GM23338 (cell line): ENCODE data around the gene BOLA3. TPM values are rescaled to one million over a fixed set of nuclear protein-coding genes. Genes with fewer than 3 reads are reported as not detected.
"Not testable (repeated sequence)": the region's sequence is repeated elsewhere in the genome, so short reads cannot be mapped to it uniquely, and the experiment has no call there.

Experiments used
- ATAC-seq: fragments of 200-7000 bp; cut with Tn5 transposase; 3 replicates; pipeline ENCODE4 v1.9.1; 2020
- DNase-seq: peaks from one replicate; pipeline ENCODE4 v3.0.0-alpha.2; 2015; ENCODE audit warnings: low spot score
- H2AFZ ChIP-seq: fragments of 200-600 bp; sonication (generic); 2 replicates; pipeline ENCODE4 v1.8.0; 2016; ENCODE audit warnings: antibody characterized with exemption, mild to moderate bottlenecking, moderate library complexity
- H3F3A ChIP-seq: fragments of 200-600 bp; sonication (generic); replicated peaks from 2 replicates; pipeline ENCODE4 v1.8.0; 2017; ENCODE audit warnings: antibody characterized with exemption, mixed run types, low read depth
- H3K27ac ChIP-seq: fragments of 200-600 bp; sonication (generic); 2 replicates; pipeline ENCODE4 v1.6.1; 2016; ENCODE audit warnings: low read depth
- H3K27me3 ChIP-seq: fragments of 200-600 bp; sonication (generic); 2 replicates; pipeline ENCODE4 v1.8.0; 2016; ENCODE audit warnings: mild to moderate bottlenecking, mixed run types, moderate library complexity; ENCODE audit not compliant: insufficient read depth
- H3K36me3 ChIP-seq: fragments of 200-600 bp; sonication (generic); 2 replicates; pipeline ENCODE4 v1.8.0; 2016; ENCODE audit warnings: mild to moderate bottlenecking; ENCODE audit not compliant: insufficient read depth
- H3K4me1 ChIP-seq: fragments of 200-600 bp; sonication (generic); 2 replicates; pipeline ENCODE4 v1.8.0; 2016; ENCODE audit warnings: mild to moderate bottlenecking, moderate library complexity; ENCODE audit not compliant: insufficient read depth
- H3K4me2 ChIP-seq: fragments of 200-600 bp; sonication (generic); 2 replicates; pipeline ENCODE4 v1.7.1; 2017; ENCODE audit warnings: mixed run types
- H3K4me3 ChIP-seq: fragments of 200-600 bp; sonication (generic); 2 replicates; pipeline ENCODE4 v1.6.1; 2016; ENCODE audit warnings: mixed run types
- H3K79me2 ChIP-seq: fragments of 200-600 bp; sonication (generic); replicated peaks from 2 replicates; pipeline ENCODE4 v1.8.0; 2017; ENCODE audit warnings: mild to moderate bottlenecking; ENCODE audit not compliant: insufficient read depth
- H3K9me2 ChIP-seq: fragments of 200-600 bp; sonication (generic); 2 replicates; pipeline ENCODE4 v1.8.0; 2017; ENCODE audit not compliant: insufficient read depth
- H4K20me1 ChIP-seq: fragments of 200-600 bp; sonication (generic); replicated peaks from 2 replicates; pipeline ENCODE4 v1.8.0; 2017; ENCODE audit warnings: mild to moderate bottlenecking; ENCODE audit not compliant: insufficient read depth
- H3K27ac Mint-ChIP-seq: 2 replicates; pipeline ENCODE4 v1.8.0; 2020; ENCODE audit warnings: inconsistent platforms, mild to moderate bottlenecking, moderate library complexity, mixed read lengths
- H3K27me3 Mint-ChIP-seq: 3 replicates; pipeline ENCODE4 v1.8.0; 2022; ENCODE audit warnings: low read depth, mild to moderate bottlenecking, moderate library complexity, mixed read lengths, inconsistent platforms; ENCODE audit not compliant: insufficient read depth, poor library complexity
- H3K36me3 Mint-ChIP-seq: 3 replicates; pipeline ENCODE4 v1.8.0; 2021; ENCODE audit warnings: low read depth, mild to moderate bottlenecking, inconsistent platforms, moderate library complexity, mixed read lengths
- H3K4me1 Mint-ChIP-seq: 3 replicates; pipeline ENCODE4 v1.8.0; 2020; ENCODE audit warnings: mild to moderate bottlenecking, inconsistent platforms, mixed read lengths
- H3K4me3 Mint-ChIP-seq: 3 replicates; pipeline ENCODE4 v1.8.0; 2021; ENCODE audit warnings: moderate library complexity, mild to moderate bottlenecking, inconsistent platforms, mixed read lengths
- H3K9me3 Mint-ChIP-seq: 3 replicates; pipeline ENCODE4 v1.8.0; 2020; ENCODE audit warnings: moderate library complexity, mild to moderate bottlenecking, inconsistent platforms, mixed read lengths
- EZH2 ChIP-seq: fragments of 200-600 bp; sonication (generic); IDR thresholded peaks from one replicate; pipeline ENCODE4 v1.8.0; 2017; ENCODE audit warnings: antibody characterized with exemption, mild to moderate bottlenecking, low read depth; ENCODE audit not compliant: unreplicated experiment
- EZH2phosphoT487 ChIP-seq: fragments of 200-600 bp; sonication (generic); IDR thresholded peaks from one replicate; pipeline ENCODE4 v1.8.1; 2018; ENCODE audit warnings: antibody characterized with exemption; ENCODE audit not compliant: unreplicated experiment
- JUNB ChIP-seq: IDR thresholded peaks from one replicate; pipeline ENCODE4 v1.6.1; 2016; ENCODE audit warnings: antibody characterized with exemption; ENCODE audit not compliant: unreplicated experiment
- NANOG ChIP-seq: IDR thresholded peaks from 2 replicates; pipeline ENCODE4 v1.6.1; 2016; ENCODE audit warnings: antibody characterized with exemption, borderline replicate concordance
- POLR2AphosphoS5 ChIP-seq: IDR thresholded peaks from 2 replicates; pipeline ENCODE4 v1.6.1; 2016; ENCODE audit warnings: antibody characterized with exemption, low read depth
- STAT1 ChIP-seq: IDR thresholded peaks from one replicate; pipeline ENCODE4 v1.6.1; 2016; ENCODE audit warnings: antibody characterized with exemption; ENCODE audit not compliant: unreplicated experiment
- ZNF114 ChIP-seq: fragments of 250-450 bp; sonication (Bioruptor Pico); IDR thresholded peaks from 2 replicates; pipeline ENCODE4 v1.5.0; 2020; ENCODE audit warnings: mild to moderate bottlenecking, moderate library complexity
- polyA plus RNA-seq: library from polyadenylated mRNA; unstranded; fragments of >200 nt; fragmentation: Nextera tagmentation; extraction: Ambion mirVana; gene quantifications from 2 replicates; pipeline ENCODE4 v1.2.1, GENCODE V29; 2016
- total RNA-seq: library from RNA; depleted of rRNA; stranded (reverse); fragments of >200 nt; shearing (Covaris generic); gene quantifications from 2 replicates; pipeline ENCODE4 v1.2.3, GENCODE V29; 2014
- TF ChIP-seq, protein P1 (sequence below): fragments of 250-450 bp; sonication (Bioruptor Pico); IDR thresholded peaks from 2 replicates; pipeline ENCODE4 v1.5.0; 2020; ENCODE audit warnings: mild to moderate bottlenecking, moderate library complexity
- TF ChIP-seq, protein P2 (sequence below): IDR thresholded peaks from 2 replicates; pipeline ENCODE4 v1.6.1; 2016; ENCODE audit warnings: antibody characterized with exemption
- TF ChIP-seq, protein P3 (sequence below): IDR thresholded peaks from one replicate; pipeline ENCODE4 v1.6.1; 2018; ENCODE audit warnings: antibody characterized with exemption; ENCODE audit not compliant: unreplicated experiment

Gene BOLA3
- total and polyA plus RNA-seq, 2 experiments from 2014 or later = 89.8 to 233 TPM

DNA sequence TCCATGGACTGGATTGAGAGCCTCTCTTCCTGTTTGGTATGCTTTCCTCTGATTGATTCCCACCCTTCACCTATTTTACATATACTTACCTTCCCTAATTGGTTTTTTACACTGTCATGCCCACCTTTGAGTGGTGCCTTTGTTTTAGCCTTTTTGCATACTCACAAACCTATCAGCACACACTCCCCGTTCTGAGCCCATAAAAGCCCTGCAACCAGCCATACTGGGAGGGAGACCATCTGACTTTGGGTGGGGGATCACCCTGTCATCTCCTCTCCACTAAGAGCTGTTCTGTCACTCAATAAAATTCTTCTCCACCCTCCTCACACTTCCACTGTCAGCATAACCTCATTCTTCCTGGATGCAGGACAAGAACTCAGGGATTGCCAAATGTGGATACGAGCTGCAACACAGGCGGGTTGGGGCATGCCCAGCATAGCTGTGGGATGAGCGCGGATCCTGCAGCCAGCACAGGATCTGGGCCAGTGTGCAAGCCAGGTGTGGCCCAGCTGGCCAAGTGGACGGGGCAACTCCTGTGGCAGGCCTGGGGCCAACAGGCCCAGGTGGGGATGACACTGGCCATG lies 40.4 kb upstream of the BOLA3 start (continued):
- TF ChIP-seq, protein P1, sequence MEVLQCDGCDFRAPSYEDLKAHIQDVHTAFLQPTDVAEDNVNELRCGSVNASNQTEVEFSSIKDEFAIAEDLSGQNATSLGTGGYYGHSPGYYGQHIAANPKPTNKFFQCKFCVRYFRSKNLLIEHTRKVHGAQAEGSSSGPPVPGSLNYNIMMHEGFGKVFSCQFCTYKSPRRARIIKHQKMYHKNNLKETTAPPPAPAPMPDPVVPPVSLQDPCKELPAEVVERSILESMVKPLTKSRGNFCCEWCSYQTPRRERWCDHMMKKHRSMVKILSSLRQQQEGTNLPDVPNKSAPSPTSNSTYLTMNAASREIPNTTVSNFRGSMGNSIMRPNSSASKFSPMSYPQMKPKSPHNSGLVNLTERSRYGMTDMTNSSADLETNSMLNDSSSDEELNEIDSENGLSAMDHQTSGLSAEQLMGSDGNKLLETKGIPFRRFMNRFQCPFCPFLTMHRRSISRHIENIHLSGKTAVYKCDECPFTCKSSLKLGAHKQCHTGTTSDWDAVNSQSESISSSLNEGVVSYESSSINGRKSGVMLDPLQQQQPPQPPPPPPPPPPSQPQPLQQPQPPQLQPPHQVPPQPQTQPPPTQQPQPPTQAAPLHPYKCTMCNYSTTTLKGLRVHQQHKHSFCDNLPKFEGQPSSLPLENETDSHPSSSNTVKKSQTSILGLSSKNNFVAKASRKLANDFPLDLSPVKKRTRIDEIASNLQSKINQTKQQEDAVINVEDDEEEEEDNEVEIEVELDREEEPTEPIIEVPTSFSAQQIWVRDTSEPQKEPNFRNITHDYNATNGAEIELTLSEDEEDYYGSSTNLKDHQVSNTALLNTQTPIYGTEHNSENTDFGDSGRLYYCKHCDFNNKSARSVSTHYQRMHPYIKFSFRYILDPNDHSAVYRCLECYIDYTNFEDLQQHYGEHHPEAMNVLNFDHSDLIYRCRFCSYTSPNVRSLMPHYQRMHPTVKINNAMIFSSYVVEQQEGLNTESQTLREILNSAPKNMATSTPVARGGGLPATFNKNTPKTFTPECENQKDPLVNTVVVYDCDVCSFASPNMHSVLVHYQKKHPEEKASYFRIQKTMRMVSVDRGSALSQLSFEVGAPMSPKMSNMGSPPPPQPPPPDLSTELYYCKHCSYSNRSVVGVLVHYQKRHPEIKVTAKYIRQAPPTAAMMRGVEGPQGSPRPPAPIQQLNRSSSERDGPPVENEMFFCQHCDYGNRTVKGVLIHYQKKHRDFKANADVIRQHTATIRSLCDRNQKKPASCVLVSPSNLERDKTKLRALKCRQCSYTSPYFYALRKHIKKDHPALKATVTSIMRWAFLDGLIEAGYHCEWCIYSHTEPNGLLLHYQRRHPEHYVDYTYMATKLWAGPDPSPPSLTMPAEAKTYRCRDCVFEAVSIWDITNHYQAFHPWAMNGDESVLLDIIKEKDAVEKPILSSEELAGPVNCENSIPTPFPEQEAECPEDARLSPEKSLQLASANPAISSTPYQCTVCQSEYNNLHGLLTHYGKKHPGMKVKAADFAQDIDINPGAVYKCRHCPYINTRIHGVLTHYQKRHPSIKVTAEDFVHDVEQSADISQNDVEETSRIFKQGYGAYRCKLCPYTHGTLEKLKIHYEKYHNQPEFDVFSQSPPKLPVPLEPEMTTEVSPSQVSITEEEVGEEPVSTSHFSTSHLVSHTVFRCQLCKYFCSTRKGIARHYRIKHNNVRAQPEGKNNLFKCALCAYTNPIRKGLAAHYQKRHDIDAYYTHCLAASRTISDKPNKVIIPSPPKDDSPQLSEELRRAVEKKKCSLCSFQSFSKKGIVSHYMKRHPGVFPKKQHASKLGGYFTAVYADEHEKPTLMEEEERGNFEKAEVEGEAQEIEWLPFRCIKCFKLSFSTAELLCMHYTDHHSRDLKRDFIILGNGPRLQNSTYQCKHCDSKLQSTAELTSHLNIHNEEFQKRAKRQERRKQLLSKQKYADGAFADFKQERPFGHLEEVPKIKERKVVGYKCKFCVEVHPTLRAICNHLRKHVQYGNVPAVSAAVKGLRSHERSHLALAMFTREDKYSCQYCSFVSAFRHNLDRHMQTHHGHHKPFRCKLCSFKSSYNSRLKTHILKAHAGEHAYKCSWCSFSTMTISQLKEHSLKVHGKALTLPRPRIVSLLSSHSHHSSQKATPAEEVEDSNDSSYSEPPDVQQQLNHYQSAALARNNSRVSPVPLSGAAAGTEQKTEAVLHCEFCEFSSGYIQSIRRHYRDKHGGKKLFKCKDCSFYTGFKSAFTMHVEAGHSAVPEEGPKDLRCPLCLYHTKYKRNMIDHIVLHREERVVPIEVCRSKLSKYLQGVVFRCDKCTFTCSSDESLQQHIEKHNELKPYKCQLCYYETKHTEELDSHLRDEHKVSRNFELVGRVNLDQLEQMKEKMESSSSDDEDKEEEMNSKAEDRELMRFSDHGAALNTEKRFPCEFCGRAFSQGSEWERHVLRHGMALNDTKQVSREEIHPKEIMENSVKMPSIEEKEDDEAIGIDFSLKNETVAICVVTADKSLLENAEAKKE = no peak
- TF ChIP-seq POLR2AphosphoS5 = no peak
- TF ChIP-seq JUNB = no peak

DNA sequence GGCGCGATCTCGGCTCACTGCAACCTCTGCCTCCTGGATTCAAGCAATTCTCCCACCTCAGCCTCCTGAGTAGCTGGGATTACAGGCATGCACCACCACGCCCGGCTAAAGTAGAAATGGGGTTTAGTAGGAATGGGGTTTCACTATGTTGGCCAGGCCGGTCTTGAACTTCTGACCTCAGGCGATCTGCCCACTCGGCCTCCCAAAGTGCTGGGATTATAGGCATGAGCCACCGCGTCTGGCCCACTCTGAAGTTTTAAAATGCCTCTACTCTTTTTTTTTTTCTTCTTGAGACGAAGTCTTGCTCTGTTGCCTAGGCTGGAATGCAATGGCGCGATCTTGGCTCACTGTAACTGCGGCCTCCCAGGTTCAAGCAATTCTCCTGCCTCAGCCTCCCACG lies 39.0 kb upstream of the BOLA3 start:
- not testable (repeated sequence) for H4K20me1 ChIP-seq, H3K27ac Mint-ChIP-seq, H3K9me2 ChIP-seq, H3K4me3 ChIP-seq, H3K4me2 ChIP-seq, H3K9me3 Mint-ChIP-seq, DNase-seq, H3K79me2 ChIP-seq, H3K27me3 Mint-ChIP-seq, ATAC-seq, H3K27me3 ChIP-seq, H3K27ac ChIP-seq, H3K36me3 ChIP-seq, H3K4me3 Mint-ChIP-seq, H2AFZ ChIP-seq, H3K36me3 Mint-ChIP-seq
- H3K4me1 Mint-ChIP-seq = peaks cover 13% of the 10 kb centered on the region
- peaks cover 11% of the 10 kb centered on the region; the same call in 1 of the 2 replicates for H3F3A ChIP-seq
- H3K4me1 ChIP-seq = peaks cover 20% of the 10 kb centered on the region

DNA sequence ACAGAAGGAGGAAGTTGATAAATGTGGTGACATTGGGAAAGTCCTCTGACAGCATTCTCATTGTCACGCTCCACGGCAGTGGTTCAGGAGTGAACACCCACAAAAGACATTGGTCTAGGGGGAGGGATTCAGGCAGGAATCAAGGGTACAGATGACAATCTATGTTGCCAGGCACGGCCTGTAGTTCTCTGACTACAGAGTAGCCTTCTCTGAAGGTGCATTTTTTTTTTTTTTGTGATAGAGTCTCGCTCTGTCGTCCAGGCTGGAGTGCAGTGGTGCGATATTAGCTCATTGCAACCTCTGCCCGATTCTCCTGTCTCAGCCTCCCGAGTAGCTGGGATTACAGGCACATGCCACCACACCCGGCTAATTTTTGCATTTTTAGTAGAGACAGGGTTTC lies 38.3 kb upstream of the BOLA3 start:
- H4K20me1 ChIP-seq = no peaks in the 10 kb centered on the region
- no peak for DNase-seq
- no peak for TF ChIP-seq ZNF114 (CRISPR knock-in tag)
- TF ChIP-seq, protein P2, sequence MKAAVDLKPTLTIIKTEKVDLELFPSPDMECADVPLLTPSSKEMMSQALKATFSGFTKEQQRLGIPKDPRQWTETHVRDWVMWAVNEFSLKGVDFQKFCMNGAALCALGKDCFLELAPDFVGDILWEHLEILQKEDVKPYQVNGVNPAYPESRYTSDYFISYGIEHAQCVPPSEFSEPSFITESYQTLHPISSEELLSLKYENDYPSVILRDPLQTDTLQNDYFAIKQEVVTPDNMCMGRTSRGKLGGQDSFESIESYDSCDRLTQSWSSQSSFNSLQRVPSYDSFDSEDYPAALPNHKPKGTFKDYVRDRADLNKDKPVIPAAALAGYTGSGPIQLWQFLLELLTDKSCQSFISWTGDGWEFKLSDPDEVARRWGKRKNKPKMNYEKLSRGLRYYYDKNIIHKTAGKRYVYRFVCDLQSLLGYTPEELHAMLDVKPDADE = no peak
- TF ChIP-seq NANOG = no peak
- TF ChIP-seq EZH2phosphoT487 = no peak
- TF ChIP-seq, protein P3, sequence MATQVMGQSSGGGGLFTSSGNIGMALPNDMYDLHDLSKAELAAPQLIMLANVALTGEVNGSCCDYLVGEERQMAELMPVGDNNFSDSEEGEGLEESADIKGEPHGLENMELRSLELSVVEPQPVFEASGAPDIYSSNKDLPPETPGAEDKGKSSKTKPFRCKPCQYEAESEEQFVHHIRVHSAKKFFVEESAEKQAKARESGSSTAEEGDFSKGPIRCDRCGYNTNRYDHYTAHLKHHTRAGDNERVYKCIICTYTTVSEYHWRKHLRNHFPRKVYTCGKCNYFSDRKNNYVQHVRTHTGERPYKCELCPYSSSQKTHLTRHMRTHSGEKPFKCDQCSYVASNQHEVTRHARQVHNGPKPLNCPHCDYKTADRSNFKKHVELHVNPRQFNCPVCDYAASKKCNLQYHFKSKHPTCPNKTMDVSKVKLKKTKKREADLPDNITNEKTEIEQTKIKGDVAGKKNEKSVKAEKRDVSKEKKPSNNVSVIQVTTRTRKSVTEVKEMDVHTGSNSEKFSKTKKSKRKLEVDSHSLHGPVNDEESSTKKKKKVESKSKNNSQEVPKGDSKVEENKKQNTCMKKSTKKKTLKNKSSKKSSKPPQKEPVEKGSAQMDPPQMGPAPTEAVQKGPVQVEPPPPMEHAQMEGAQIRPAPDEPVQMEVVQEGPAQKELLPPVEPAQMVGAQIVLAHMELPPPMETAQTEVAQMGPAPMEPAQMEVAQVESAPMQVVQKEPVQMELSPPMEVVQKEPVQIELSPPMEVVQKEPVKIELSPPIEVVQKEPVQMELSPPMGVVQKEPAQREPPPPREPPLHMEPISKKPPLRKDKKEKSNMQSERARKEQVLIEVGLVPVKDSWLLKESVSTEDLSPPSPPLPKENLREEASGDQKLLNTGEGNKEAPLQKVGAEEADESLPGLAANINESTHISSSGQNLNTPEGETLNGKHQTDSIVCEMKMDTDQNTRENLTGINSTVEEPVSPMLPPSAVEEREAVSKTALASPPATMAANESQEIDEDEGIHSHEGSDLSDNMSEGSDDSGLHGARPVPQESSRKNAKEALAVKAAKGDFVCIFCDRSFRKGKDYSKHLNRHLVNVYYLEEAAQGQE = no peak
- TF ChIP-seq EZH2 = no peak
- TF ChIP-seq JUNB = no peak
- TF ChIP-seq POLR2AphosphoS5 = no peak
- TF ChIP-seq STAT1 = no peak
- H3F3A ChIP-seq = peaks cover 11% of the 10 kb centered on the region; the same call in 1 of the 2 replicates
- no peaks in the 10 kb centered on the region for H3K27me3 ChIP-seq
- H3K9me2 ChIP-seq = peaks cover 3% of the 10 kb centered on the region; the same call in 1 of the 2 replicates
- H3K36me3 ChIP-seq = no peaks in the 10 kb centered on the region
- H3K4me3 ChIP-seq = no peak overlapping the region
- no peak overlapping the region for H3K4me2 ChIP-seq
- no peaks in the 10 kb centered on the region for H3K79me2 ChIP-seq
- Mint-ChIP-seq H3K4me1 (peaks cover 17% of the 10 kb centered on the region), H3K36me3 (no peaks in the 10 kb centered on the region), H3K4me3 (no peak overlapping the region), H3K9me3 (no peaks in the 10 kb centered on the region), H3K27me3 (peaks cover 3% of the 10 kb centered on the region), H3K27ac (no peak overlapping the region)
- ATAC-seq = no peak
- H3K27ac ChIP-seq = no peak overlapping the region
- H2AFZ ChIP-seq = no peak overlapping the region
- peaks cover 19% of the 10 kb centered on the region for H3K4me1 ChIP-seq
